GM12878 (cell line): Measurements from ENCODE around the gene PRADC1.

Experiments
- ASH2L ChIP-seq: fragments of 300-600, 200-600 bp; sonication (generic); IDR thresholded peaks from 2 replicates; pipeline ENCODE4 v1.6.1; 2017; ENCODE audit warnings: low read depth, mild to moderate bottlenecking, borderline replicate concordance
- POLR2AphosphoS2 ChIP-seq: IDR thresholded peaks from 2 replicates; pipeline ENCODE4 v1.6.1; 2011; ENCODE audit warnings: low read depth, mild to moderate bottlenecking, low read length, improper control_type of control experiment, moderate library complexity
- POLR2AphosphoS5 ChIP-seq: IDR thresholded peaks from 2 replicates; pipeline ENCODE4 v1.6.1; 2011; ENCODE audit warnings: mild to moderate bottlenecking, low read length, inconsistent platforms
- SIN3A ChIP-seq: IDR thresholded peaks from 2 replicates; pipeline ENCODE4 v1.6.1; 2012; ENCODE audit warnings: low read depth, low read length, improper control_type of control experiment
- SRF ChIP-seq, 2 experiments: IDR thresholded peaks; 2 replicates each; pipeline ENCODE4 v1.6.1; 2011; ENCODE audit warnings: low read depth in 2 of 2, low read length in 2 of 2, mild to moderate bottlenecking in 1 of 2, moderate library complexity in 1 of 2
- ZNF24 ChIP-seq: fragments of 450-650 bp; IDR thresholded peaks from 2 replicates; pipeline ENCODE4 v1.6.1; 2017; ENCODE audit warnings: antibody characterized with exemption, mild to moderate bottlenecking
- TF ChIP-seq, protein P1 (sequence below), 3 experiments: IDR thresholded peaks in 2 of 3; conservative IDR thresholded peaks in 1 of 3; 2 replicates each; pipeline ENCODE4 v1.5.1; 2011; ENCODE audit warnings: low read depth in 3 of 3, low read length in 3 of 3, mild to moderate bottlenecking in 3 of 3, control low read depth in 2 of 3, moderate library complexity in 2 of 3, inconsistent platforms in 1 of 3, mixed read lengths in 1 of 3; ENCODE audit not compliant: control insufficient read depth in 2 of 3, insufficient read depth in 1 of 3; ENCODE audit errors: extremely low read depth in 1 of 3

DNA sequence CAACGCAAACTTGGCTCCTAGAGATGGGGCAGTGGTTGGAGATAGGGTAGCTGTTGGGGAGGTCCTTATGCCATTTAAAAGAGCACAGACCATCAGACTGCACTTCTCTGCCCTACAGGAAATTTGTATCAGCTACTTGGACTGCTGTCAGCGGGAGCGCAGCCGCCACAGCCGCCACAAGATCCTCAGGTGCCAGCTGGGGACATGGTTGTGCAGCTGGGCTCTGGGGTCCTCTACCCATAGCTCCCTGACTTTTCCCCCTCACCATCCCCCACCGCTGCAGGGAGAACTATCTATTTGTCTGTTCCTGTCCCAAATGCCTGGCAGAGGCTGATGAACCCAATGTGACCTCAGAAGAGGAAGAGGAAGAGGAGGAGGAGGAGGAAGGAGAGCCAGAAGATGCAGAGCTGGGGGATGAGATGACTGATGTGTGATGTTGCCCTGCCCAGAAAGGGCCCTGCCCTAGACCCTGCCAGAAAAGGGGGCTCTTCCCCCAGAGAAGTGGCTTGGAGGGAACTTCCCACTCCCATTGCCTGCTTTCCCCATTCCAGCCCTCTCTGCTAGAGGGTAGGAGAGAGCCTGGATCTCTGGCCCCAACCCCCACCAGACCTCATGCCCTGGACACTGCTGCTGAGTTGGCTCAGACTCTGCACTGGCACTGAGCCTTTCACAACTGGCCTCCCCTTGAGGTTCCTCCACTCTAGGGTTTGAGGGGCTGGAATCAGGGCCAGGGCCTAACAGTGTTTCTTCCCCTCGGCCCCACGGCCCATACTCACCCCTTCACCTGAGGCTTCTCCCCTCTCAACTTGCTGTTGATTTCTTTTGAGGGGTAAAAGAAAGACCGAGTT is 7.3 kb downstream of the PRADC1 start:
- no peak for TF ChIP-seq ZNF24
- TF ChIP-seq, protein P1, sequence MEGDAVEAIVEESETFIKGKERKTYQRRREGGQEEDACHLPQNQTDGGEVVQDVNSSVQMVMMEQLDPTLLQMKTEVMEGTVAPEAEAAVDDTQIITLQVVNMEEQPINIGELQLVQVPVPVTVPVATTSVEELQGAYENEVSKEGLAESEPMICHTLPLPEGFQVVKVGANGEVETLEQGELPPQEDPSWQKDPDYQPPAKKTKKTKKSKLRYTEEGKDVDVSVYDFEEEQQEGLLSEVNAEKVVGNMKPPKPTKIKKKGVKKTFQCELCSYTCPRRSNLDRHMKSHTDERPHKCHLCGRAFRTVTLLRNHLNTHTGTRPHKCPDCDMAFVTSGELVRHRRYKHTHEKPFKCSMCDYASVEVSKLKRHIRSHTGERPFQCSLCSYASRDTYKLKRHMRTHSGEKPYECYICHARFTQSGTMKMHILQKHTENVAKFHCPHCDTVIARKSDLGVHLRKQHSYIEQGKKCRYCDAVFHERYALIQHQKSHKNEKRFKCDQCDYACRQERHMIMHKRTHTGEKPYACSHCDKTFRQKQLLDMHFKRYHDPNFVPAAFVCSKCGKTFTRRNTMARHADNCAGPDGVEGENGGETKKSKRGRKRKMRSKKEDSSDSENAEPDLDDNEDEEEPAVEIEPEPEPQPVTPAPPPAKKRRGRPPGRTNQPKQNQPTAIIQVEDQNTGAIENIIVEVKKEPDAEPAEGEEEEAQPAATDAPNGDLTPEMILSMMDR (IDR thresholded peaks at IDR 0.05 in 2 of 3, conservative IDR thresholded peaks at IDR 0.05 in 1 of 3; ENCODE audit: control insufficient read depth in 2 of 3, extremely low read depth in 1 of 3, insufficient read depth in 1 of 3, low read depth in 3 of 3, low read length in 3 of 3) = no peak
- TF ChIP-seq POLR2AphosphoS2 = no peak
- TF ChIP-seq SRF (IDR thresholded peaks at IDR 0.05; ENCODE audit: low read depth in 2 of 2, low read length in 2 of 2) = no peak
- TF ChIP-seq POLR2AphosphoS5 = no peak
- TF ChIP-seq ASH2L = no peak
- no peak for TF ChIP-seq SIN3A
